Erythroblast (primary cell): ENCODE measurements around the gene BABAM2.

Source experiments
- DNase-seq, 2 experiments: peaks; one replicate each; lab custom pipeline; 2025; lab: John Stamatoyannopoulos, UW
- GATA1 ChIP-seq: IDR thresholded peaks from 2 replicates; pipeline ENCODE4 v1.6.1; 2011; ENCODE audit warnings: low read depth, mild to moderate bottlenecking, control low read depth, low read length, moderate library complexity
- POLR2A ChIP-seq: IDR thresholded peaks from 2 replicates; pipeline ENCODE4 v1.6.1; 2011; ENCODE audit warnings: mild to moderate bottlenecking, low read length

The BABAM2 gene

DNA sequence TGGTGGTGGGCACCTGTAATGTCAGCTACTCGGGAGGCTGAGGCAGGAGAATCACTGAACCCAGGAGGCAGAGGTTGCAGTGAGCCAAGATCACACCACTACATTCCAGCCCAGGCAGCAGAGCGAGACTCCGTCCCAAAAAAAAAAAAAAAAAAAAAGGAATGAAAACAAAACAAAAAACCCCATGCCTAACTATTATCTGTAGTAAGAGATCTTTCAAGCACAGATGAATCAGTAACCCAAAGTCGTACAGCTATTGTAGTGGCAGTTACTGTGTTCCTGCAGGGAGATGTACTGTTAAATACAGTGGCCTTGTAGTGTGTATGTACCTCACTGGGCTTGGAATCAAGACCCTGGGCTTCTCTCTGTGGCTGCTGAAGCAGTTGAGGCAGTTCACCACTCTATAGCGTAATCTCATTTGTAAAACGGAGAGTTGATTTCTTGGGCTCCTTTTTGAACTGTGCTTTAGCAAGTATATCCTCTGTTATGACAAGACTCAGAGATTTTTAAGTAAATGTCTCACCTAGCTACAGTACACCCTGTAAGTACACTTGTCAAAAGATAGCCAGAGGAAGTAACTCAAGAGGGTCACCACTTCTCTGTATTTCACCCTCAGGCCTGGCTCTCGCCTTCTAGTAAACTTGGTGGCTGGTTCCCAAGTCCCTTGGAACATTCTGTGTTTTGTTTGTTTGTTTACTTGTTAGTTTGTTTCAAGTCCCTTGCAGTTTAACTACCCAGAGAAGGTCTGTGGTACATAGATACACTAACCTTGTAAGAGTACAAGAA is 392.5 kb downstream of the BABAM2 start:
- no peak for TF ChIP-seq POLR2A
- TF ChIP-seq GATA1 = no peak
- no peak for DNase-seq

DNA sequence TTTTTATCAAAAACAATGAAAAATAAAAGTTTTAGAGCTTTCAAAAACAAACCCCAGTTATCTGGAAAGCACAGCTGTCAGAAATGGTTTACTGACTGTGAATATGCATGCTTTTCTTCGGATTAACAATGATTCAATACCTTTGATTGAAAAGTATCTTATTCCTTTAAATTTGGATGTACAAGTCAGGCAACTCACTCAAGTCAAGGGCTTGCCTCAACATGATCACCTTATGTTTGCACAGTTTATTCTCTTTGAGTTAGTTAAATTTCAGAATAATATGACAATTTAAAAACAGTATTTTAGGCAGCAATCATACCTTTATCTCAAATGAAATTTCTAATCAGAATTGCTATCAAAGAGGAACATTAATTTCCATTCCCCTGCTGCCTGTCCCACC is 393.3 kb downstream of the BABAM2 start:
- TF ChIP-seq POLR2A = no peak
- TF ChIP-seq GATA1 = no peak
- no peak for DNase-seq

DNA sequence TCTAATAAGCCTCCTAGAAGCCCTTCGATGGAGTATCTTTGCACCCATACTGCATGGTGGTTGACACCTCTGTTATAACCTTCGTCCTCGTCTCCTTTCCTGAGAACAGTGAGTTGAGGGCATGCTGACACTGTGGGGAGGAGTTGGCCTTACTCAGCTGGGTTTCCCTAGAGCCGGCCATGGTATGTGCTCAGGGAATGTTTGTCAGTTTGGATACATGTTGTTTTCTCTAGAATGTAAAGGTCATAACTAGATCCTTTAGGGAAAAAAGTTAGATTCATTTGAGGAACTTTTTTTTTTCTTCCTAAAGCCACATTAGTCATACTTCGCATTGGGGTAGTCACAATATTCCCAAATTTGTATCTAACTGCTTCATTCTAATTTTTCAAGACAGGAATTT is 396.1 kb downstream of the BABAM2 start:
- TF ChIP-seq POLR2A = no peak
- TF ChIP-seq GATA1 = no peak
- no peak for DNase-seq

DNA sequence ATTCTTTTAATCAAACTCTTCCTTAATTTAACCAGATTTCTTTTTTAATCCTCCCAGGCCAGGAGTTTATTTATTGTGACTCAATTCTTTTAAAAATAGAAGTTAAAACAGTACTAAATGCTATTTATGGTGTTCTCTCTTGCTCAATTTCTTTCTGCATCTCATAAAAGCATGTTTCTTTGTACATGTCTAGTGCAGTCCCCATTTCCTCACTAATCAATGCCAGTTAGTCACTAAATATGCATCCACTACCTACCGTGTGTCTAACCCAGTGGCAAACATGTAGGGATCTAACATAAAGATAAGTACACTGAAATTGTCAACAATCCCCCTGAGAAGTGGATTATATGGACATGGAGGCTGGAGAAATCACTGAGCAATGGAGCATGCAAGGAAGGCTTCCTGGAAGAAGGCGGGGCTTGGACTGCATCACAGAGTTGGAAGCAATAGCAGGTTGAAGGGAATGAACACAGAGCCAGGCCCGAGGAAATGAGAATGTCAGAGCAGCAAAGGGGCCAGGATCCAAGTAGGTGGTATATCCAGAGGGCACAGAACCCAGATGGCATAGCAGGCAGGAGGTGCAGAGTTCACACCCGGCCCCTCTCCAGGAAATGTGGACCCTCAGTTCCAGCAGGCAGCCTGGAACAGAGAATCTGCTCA is 396.9 kb downstream of the BABAM2 start:
- DNase-seq = no peak
- no peak for TF ChIP-seq POLR2A

DNA sequence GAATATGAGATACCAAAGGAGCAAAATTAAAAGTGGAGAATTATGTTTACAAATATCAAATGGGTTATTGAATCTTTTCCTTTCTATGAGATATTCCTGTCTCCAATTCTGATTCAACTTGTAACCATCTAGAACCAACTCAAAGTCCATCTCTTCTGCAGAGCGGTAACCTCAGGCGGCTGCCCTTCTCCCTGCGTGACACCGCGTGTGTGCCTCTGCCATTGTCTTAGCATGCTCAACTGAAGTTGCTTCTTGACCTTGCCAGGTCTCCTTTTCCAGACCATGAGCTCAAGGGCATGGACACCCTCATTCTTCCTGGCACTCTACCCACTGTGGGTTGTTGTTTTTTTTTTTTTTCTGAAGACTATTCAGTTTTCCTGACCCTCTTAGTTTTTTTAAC is 398.1 kb downstream of the BABAM2 start:
- DNase-seq = no peak
- no peak for TF ChIP-seq GATA1
- TF ChIP-seq POLR2A = no peak

DNA sequence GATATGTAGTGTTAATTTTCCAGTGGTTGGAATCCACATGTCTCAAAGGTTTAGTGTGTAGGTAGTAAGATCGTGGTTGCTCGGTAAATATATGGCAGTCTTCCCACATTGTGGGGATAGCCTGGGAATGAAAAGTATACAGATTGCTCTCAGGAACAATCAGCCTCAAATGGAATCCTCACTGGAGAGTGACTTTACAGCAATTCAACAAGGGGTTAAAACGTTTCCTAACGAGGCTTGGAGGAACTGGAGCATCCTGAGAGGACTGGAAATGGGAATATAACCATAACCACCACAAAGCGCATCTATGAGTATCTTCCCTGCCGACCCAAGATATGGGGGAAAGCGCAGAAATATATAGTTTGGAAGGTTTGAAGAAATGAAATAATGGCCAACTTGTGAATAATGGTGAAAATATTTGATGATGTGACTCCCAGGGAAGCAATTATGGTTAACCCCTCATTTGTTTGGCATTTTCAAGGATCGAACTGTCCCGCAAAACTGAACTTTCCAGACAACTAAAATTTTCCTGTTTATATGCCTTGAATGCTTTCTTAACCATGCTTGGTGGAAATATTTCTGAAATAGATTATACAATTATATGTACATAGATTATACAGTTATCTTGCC is 401.4 kb downstream of the BABAM2 start:
- TF ChIP-seq GATA1 (no peak), POLR2A (no peak)

DNA sequence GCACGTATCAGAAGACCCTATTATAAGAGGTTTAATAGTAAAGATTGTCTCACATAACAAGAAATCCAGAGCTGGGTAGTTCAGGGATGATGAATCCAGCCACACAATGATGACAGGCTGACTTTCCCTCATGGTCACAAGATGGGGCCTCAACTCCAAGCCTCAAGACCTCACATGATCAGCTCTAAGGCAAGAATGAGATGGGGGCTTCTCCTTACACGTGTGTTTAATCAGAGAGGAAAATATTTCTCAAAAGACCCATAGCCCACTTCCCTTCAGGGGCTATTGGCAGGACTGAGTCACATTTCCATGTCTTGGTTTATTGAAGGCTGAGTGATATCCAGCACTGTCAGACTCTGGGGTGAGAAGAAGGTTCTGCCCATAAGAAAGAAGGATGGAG is 402.0 kb downstream of the BABAM2 start:
- TF ChIP-seq POLR2A (no peak), GATA1 (no peak)
- DNase-seq = no peak

More for the DNA sequence above, 401.4 kb downstream of the BABAM2 start:
- no peak for DNase-seq

DNA sequence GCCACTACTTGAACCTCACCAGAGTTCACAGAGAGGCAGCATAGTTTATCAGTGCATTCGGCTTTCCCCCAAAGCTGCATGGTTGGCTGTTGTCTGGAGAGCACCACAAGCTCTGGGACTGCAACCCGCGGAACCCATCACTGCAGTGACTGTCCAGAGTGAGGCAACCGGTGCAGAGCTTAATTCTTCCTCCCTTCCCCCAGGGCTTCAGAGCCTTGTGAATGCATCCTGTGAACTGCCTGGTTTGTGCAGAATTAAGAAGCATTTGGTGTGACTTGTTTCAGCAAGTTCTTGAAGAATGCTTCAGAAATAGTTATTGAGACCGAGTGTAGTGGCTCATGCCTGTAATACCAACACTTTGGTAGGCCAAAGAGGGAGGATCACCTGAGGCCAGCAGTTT is 402.9 kb downstream of the BABAM2 start:
- DNase-seq = no peak
- TF ChIP-seq GATA1 (no peak), POLR2A (no peak)

DNA sequence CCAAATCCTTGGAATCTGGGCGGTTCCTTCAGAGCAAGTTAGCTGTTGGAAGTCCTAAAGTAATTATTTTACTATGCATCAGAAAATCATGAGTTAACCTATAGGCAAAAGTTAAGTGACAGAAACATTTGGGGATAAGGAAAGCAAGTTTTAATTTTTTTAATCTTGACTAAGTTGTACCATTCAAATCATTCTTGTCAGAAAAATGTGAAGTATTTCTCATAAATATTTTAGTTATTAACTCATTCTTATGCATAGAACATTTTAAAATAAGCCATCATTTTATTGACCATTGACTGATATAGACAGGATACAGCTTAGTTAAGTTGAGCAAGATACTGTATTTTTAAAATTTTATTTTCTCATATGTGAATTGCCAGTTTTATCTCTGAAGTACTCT is 403.9 kb downstream of the BABAM2 start:
- TF ChIP-seq POLR2A (no peak), GATA1 (no peak)
- no peak for DNase-seq

DNA sequence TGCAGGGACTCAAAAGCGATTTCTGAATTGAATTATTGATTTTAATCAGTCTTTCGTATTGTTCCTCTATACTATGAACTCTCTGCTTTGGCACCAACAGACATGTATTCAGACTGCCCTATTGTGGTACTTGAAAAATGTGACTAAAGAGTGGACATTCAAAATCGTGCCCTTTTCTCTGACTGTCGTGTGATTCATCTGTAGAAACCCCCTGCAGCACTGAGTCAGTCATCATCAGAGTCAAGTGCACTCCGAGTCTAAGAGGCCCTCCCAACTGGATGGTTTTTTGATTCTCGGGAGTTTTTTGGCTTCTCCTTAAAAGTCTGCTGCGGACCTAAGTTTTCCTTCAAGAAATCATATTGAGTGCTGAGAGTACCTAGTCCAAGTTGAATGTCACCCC is 405.7 kb downstream of the BABAM2 start:
- DNase-seq = no peak
- TF ChIP-seq GATA1 (no peak), POLR2A (no peak)

DNA sequence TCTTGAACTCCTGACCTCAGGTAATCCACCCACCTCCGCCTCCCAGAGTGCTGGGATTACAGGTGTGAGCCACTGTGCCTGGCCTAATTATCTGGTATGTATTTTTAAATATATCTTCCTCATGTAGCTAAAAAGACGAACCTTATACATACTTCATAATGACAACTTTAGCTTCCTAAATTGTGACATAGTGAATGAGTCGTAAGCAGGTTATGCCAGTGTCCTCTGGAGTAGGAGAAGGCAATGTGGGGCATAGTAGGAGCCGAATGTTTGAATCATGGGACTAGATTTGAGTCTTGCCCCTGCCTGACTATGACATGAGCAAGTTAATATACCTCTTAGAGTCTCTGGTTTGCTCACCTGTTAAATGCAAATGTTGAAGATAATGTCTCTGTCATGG is 406.4 kb downstream of the BABAM2 start:
- no peak for DNase-seq
- TF ChIP-seq POLR2A = no peak
- TF ChIP-seq GATA1 = no peak

DNA sequence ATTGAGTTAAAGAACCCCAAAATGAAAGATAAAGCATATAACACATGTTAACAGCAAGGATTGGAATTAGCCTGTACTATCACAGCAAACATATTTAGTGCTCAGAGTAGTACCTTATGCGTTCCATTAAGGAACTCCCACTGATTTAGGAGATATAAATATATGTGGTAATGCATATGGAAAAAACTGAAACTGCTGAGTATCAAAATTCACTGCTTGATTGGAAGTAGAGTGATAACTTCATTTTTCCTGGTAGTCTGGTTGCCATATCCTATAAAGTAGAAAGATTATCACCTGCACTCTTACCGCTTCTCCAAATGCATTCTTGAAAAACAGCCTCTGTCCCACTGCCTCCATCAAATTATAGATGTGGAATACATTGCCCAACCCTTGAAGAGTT is 407.0 kb downstream of the BABAM2 start:
- no peak for DNase-seq
- TF ChIP-seq GATA1 (no peak), POLR2A (no peak)

DNA sequence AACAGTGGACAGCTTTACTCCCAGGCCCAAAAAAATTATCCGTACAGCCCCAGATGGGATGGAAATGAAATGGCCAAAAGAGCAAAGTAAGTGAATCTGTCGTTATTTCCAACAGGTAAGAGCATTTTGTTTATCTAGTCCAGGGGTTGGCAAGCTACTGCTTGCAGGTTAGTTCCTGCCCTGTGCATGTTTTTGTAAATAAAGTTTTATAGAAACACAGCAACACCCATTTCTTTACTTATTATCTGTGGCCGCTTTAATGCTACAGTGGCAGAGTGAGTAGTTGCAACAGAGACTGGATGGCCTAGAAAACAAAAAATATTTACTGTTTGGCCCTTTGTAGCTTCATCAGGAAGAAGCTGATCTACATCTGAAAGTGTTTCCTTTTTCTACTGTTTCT is 407.9 kb downstream of the BABAM2 start:
- DNase-seq = no peak
- TF ChIP-seq GATA1 (no peak), POLR2A (no peak)
